ENCODE results near the gene RBM23. TPM values are rescaled to one million over a fixed set of nuclear protein-coding genes. Genes with fewer than 3 reads are reported as not detected.

The RBM23 gene
- total RNA-seq, 1 donor from 2014 or later = 110 TPM

DNA sequence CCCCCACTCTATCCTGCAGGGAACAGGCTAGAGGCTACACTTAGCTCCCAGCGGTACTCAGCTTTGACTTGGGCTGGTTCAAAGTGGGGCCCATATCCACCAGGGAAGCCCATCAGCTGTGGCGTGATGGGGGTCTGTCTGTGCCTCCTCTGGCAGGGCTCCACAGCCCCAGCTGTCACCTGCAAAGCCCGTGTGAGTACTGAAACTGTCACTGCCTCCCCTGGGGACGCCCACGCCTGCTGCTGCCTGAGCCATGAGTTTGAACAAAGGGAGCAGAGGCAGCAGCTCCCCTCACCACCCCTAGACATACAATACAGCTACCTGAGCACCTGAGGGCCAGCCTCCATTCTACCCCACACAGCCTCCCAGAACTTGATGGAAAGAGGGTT, 31.0 kb downstream of the RBM23 start:
- H3K9me3 Mint-ChIP-seq = no peaks in the 10 kb centered on the region
- peak overlapping the region; percentile 98 for H3K4me3 Mint-ChIP-seq
- no peaks in the 10 kb centered on the region for H3K36me3 Mint-ChIP-seq (ENCODE audit: low read depth)
- H3K4me1 Mint-ChIP-seq = peaks cover 47% of the 10 kb centered on the region
- peaks cover 5% of the 10 kb centered on the region for H3K27me3 Mint-ChIP-seq (ENCODE audit: low read depth)
- TF ChIP-seq, protein P1, sequence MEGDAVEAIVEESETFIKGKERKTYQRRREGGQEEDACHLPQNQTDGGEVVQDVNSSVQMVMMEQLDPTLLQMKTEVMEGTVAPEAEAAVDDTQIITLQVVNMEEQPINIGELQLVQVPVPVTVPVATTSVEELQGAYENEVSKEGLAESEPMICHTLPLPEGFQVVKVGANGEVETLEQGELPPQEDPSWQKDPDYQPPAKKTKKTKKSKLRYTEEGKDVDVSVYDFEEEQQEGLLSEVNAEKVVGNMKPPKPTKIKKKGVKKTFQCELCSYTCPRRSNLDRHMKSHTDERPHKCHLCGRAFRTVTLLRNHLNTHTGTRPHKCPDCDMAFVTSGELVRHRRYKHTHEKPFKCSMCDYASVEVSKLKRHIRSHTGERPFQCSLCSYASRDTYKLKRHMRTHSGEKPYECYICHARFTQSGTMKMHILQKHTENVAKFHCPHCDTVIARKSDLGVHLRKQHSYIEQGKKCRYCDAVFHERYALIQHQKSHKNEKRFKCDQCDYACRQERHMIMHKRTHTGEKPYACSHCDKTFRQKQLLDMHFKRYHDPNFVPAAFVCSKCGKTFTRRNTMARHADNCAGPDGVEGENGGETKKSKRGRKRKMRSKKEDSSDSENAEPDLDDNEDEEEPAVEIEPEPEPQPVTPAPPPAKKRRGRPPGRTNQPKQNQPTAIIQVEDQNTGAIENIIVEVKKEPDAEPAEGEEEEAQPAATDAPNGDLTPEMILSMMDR (conservative IDR thresholded peaks at IDR 0.05) = no peak
- no peak for DNase-seq (ENCODE audit: low read depth, low spot score)
- peak overlapping the region; percentile 69 for H3K27ac Mint-ChIP-seq (ENCODE audit: unreplicated experiment)

DNA sequence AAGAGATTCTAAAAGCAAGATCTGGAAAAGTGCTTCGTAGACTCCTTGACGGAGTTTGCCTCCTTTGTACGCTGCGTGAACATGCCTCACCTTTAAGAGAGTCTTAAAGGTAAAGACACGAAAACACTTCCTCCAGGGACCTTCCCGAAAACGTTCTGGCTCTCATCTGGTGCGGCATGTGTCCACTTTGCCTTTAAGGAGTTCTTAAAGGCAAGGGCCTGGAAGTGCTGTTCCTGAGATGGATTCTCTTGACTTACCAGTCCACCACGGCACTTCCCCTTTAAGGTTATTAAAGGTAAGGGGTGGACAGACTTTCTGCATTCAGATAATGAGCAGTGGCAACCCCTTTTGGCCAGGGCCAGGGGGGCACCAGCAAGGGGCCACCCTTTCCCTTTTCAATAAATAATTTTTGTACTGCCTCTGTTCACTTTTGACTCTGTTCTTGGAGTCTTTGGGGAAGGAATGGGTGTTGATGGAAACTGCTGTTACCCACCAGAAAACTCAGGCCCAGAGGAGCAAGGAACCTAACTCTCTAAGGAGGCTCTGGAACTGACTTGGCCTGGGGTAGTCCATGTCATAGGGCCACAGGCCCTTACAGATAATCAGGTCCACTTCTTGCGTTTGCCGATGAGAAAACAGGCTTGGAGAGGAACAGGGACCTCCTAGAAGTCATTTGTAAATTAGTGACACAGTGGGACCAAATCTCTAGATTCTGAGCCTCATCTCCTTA, 31.5 kb downstream of the RBM23 start:
- TF ChIP-seq, protein P1 (conservative IDR thresholded peaks at IDR 0.05) = no peak
- peak; percentile 44 for DNase-seq (ENCODE audit: low read depth, low spot score)
- H3K27ac Mint-ChIP-seq (ENCODE audit: unreplicated experiment) = peak overlapping the region; percentile 93
- peaks cover 5% of the 10 kb centered on the region for H3K27me3 Mint-ChIP-seq (ENCODE audit: low read depth)
- H3K4me3 Mint-ChIP-seq = peak overlapping the region; percentile 98
- peaks cover 53% of the 10 kb centered on the region for H3K4me1 Mint-ChIP-seq
- no peaks in the 10 kb centered on the region for H3K9me3 Mint-ChIP-seq
- no peaks in the 10 kb centered on the region for H3K36me3 Mint-ChIP-seq (ENCODE audit: low read depth)

DNA sequence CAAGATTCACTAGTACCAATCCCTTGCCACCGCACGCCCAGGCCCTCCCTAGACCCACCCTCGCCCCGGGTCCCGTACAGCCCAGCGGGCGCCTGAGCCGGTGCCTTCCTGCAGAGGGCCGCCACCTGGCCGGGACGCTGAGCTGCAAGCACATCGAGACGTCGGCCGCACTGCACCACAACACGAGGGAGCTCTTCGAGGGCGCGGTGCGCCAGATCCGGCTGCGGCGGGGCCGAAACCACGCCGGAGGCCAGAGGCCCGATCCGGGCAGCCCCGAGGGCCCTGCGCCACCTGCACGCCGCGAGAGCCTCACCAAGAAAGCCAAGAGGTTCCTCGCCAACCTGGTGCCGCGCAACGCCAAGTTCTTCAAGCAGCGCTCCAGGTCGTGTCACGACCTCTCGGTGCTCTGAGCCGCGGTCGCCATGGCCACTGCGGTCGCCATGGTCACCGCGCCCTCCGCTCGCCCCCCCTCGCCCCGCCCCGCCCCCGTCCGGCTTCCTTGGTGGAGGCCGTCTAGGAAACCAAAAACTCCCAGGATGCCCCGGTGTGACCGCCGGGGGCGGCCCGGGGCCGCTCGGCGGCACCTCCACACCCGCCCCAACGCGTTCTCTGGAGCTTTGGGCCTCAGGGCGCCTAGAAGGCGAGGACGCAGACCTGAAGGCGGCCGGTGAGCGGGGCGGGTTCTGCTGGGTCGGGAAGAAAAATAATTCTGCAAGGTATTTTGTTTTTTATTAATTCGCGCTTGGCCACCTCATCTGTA, 32.3 kb downstream of the RBM23 start:
- Mint-ChIP-seq H3K9me3 (no peaks in the 10 kb centered on the region), H3K27me3 (ENCODE audit: low read depth) (peaks cover 5% of the 10 kb centered on the region), H3K4me1 (peaks cover 57% of the 10 kb centered on the region), H3K36me3 (ENCODE audit: low read depth) (no peaks in the 10 kb centered on the region), H3K27ac (ENCODE audit: unreplicated experiment) (peak overlapping the region; percentile 93), H3K4me3 (peak overlapping the region; percentile 98)
- TF ChIP-seq, protein P1 (conservative IDR thresholded peaks at IDR 0.05) = peak; percentile 32
- peak; percentile 65 for DNase-seq (ENCODE audit: low read depth, low spot score)

DNA sequence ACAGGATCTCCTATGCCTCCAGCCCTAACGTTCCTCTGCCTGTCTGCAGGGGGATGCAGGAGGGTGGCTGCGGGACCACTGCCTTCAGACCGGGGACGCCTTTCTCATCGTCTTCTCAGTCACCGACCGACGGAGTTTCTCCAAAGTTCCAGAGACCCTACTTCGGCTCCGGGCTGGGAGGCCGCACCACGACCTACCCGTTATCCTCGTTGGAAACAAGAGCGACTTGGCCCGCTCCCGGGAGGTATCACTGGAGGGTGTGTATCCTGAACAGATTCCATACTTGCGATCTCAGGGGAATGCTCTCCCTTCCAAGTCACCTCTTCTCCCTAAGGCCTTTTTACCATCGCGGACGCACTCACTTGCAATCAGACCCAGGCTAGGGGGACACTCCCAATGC, 33.0 kb downstream of the RBM23 start:
- TF ChIP-seq, protein P1 (conservative IDR thresholded peaks at IDR 0.05) = no peak
- H3K4me1 Mint-ChIP-seq = peaks cover 61% of the 10 kb centered on the region
- H3K4me3 Mint-ChIP-seq = peak overlapping the region; percentile 83
- peak overlapping the region; percentile 87 for H3K27ac Mint-ChIP-seq (ENCODE audit: unreplicated experiment)
- H3K9me3 Mint-ChIP-seq = no peaks in the 10 kb centered on the region
- H3K36me3 Mint-ChIP-seq (ENCODE audit: low read depth) = no peaks in the 10 kb centered on the region
- H3K27me3 Mint-ChIP-seq (ENCODE audit: low read depth) = peaks cover 5% of the 10 kb centered on the region
- no peak for DNase-seq (ENCODE audit: low read depth, low spot score)

DNA sequence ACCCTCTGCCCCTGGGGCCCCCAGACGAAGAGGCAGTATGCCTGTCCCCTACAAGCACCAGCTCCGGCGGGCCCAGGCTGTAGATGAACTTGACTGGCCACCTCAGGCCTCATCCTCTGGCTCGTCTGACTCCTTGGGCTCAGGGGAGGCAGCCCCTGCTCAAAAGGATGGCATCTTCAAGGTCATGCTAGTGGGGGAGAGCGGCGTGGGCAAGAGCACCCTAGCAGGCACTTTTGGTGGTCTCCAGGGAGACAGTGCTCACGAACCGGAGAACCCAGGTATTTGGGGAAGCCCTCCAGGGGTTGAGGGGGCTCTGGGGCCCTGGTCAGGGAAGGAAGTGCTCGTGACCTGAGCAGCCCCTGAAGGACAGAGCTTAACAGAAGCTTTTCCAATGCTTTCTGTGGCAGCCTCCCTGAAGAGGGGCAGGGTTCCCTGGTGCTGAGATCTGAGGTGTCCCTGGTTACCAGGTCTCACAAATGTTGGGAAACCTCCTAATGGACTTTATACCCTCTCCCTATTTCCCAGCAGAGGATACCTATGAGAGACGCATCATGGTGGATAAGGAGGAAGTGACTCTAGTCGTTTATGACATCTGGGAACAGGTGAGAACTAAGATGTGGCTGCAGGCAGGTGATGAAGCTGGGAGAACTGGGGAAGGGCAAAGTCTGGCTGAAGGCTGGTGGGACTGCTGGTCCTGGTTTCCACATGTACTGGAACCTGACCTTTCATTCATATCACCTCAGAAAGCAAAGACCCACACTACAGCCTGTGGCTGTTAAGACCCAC, 34.0 kb downstream of the RBM23 start:
- TF ChIP-seq, protein P1 (conservative IDR thresholded peaks at IDR 0.05) = no peak
- Mint-ChIP-seq H3K9me3 (no peaks in the 10 kb centered on the region), H3K4me1 (peaks cover 60% of the 10 kb centered on the region), H3K36me3 (ENCODE audit: low read depth) (no peaks in the 10 kb centered on the region), H3K27ac (ENCODE audit: unreplicated experiment) (no peak overlapping the region), H3K27me3 (ENCODE audit: low read depth) (peaks cover 5% of the 10 kb centered on the region), H3K4me3 (peak overlapping the region; percentile 83)
- no peak for DNase-seq (ENCODE audit: low read depth, low spot score)

All from neural crest cell (in vitro differentiated cells).